H1 (cell line): ENCODE measurements around the gene ZMYM2. TPM values are rescaled to one million over a fixed set of nuclear protein-coding genes. Genes with fewer than 3 reads are reported as not detected.

Experiments used
- CTCF ChIA-PET: fragments of 300-600 bp; sonication (Branson Sonifier 250); formaldehyde crosslinking; loops from one replicate; lab custom pipeline; 2021; ENCODE audit not compliant: partially characterized antibody; lab: Charles Lee
- POLR2A ChIA-PET: fragments of 300-600 bp; sonication (Branson Sonifier 250); formaldehyde crosslinking; loops from one replicate; lab custom pipeline; 2021; ENCODE audit warnings: inconsistent platforms; ENCODE audit not compliant: partially characterized antibody; lab: Charles Lee
- DNase-seq, 2 experiments: peaks; one replicate each; pipeline versions ENCODE4 v3.0.0 to v3.0.0-alpha.2; 2010 to 2022; ENCODE audit warnings: low spot score in 2 of 2, low read depth in 1 of 2, mixed read lengths in 1 of 2
- FAIRE-seq: peaks from 2 replicates; lab custom pipeline; 2011; peaks lifted over from hg19 to GRCh38; lab: Jason Lieb, UNC
- H2AFZ ChIP-seq: 2 replicates; pipeline ENCODE4 v1.8.1; 2012; ENCODE audit warnings: low read length, inconsistent platforms
- H2AK5ac ChIP-seq: 2 replicates; pipeline ENCODE4 v1.6.1; 2013; ENCODE audit warnings: low read depth, low read length
- H2BK120ac ChIP-seq: replicated peaks from 2 replicates; pipeline ENCODE3; 2013; ENCODE audit warnings: low read depth, low read length, inconsistent platforms
- H2BK12ac ChIP-seq: 2 replicates; pipeline ENCODE4 v1.6.1; 2013; ENCODE audit warnings: low read depth, low read length
- H2BK15ac ChIP-seq: 2 replicates; pipeline ENCODE4 v1.6.1; 2013; ENCODE audit warnings: low read length
- H2BK20ac ChIP-seq: 2 replicates; pipeline ENCODE4 v1.6.1; 2013; ENCODE audit warnings: low read length
- H2BK5ac ChIP-seq: 2 replicates; pipeline ENCODE4 v1.6.1; 2013; ENCODE audit warnings: low read depth, low read length
- H3K14ac ChIP-seq: 2 replicates; pipeline ENCODE4 v1.6.1; 2013; ENCODE audit warnings: inconsistent platforms; ENCODE audit not compliant: insufficient read length
- H3K18ac ChIP-seq: 2 replicates; pipeline ENCODE4 v1.6.1; 2013; ENCODE audit warnings: low read length; ENCODE audit errors: extremely low read depth
- H3K23ac ChIP-seq: 2 replicates; pipeline ENCODE4 v1.6.1; 2013; ENCODE audit warnings: inconsistent platforms; ENCODE audit not compliant: insufficient read length
- H3K23me2 ChIP-seq: 2 replicates; pipeline ENCODE4 v1.6.1; 2013; ENCODE audit warnings: low read depth, low read length
- H3K27ac ChIP-seq: 2 replicates; pipeline ENCODE4 v1.6.1; 2011; ENCODE audit warnings: low read depth, low read length, inconsistent platforms
- H3K27me3 ChIP-seq, 4 experiments: replicated peaks in 1 of 4; 1 replicate in 1 of 4; 2 replicates in 3 of 4; pipeline versions ENCODE4 v1.6.1 to v1.8.1; 2011 to 2013; ENCODE audit warnings: low read length in 3 of 4, mild to moderate bottlenecking in 3 of 4, inconsistent platforms in 2 of 4, mixed read lengths in 2 of 4, moderate library complexity in 1 of 4; ENCODE audit not compliant: control insufficient read depth in 3 of 4, insufficient read depth in 3 of 4; ENCODE audit errors: extremely low read depth in 1 of 4
- H3K36me3 ChIP-seq, 4 experiments: 2 replicates each; pipeline versions ENCODE4 v1.6.1 to v1.8.1; 2011 to 2013; ENCODE audit warnings: mild to moderate bottlenecking in 4 of 4, low read length in 3 of 4, moderate library complexity in 2 of 4, control low read depth in 1 of 4, inconsistent platforms in 1 of 4; ENCODE audit not compliant: insufficient read depth in 4 of 4, control insufficient read depth in 2 of 4
- H3K4ac ChIP-seq: replicated peaks from 2 replicates; pipeline ENCODE3; 2013; ENCODE audit warnings: low read length, low read depth, mixed read lengths, inconsistent platforms; ENCODE audit not compliant: insufficient read length
- H3K4me1 ChIP-seq, 4 experiments: replicated peaks in 1 of 4; 1 replicate in 1 of 4; 2 replicates in 3 of 4; pipeline versions ENCODE4 v1.6.1 to v1.8.1; 2011 to 2013; ENCODE audit warnings: low read length in 3 of 4, inconsistent platforms in 2 of 4, mixed read lengths in 1 of 4; ENCODE audit not compliant: insufficient read depth in 4 of 4, control insufficient read depth in 3 of 4
- H3K4me2 ChIP-seq, 2 experiments: 2 replicates each; pipeline versions ENCODE4 v1.6.1 to v1.8.1; 2011 to 2013; ENCODE audit warnings: low read depth in 2 of 2, low read length in 2 of 2, control low read depth in 1 of 2, inconsistent platforms in 1 of 2, mild to moderate bottlenecking in 1 of 2; ENCODE audit not compliant: insufficient read depth in 1 of 2
- H3K4me3 ChIP-seq, 4 experiments: fragments of 200-600, 300-600 bp in 1 of 4; sonication (generic), shearing (Covaris generic), sonication (Bioruptor Twin) in 1 of 4; 2 replicates each; pipeline versions ENCODE4 v1.5.1 to v1.8.1; 2011 to 2016; ENCODE audit warnings: low read length in 4 of 4, low read depth in 3 of 4, control low read depth in 2 of 4, inconsistent platforms in 2 of 4, mild to moderate bottlenecking in 2 of 4, mixed read lengths in 1 of 4, moderate library complexity in 1 of 4; ENCODE audit not compliant: insufficient read depth in 2 of 4; ENCODE audit errors: extremely low read depth in 1 of 4
- H3K56ac ChIP-seq: replicated peaks from 2 replicates; pipeline ENCODE3; 2013; ENCODE audit warnings: low read depth, mild to moderate bottlenecking, mixed read lengths, low read length, inconsistent platforms; ENCODE audit not compliant: insufficient read length
- H3K79me1 ChIP-seq: 2 replicates; pipeline ENCODE4 v1.6.1; 2013; ENCODE audit warnings: low read depth, low read length, control low read depth
- H3K79me2 ChIP-seq, 2 experiments: 2 replicates each; pipeline versions ENCODE4 v1.6.1 to v1.8.1; 2012 to 2013; ENCODE audit warnings: low read length in 2 of 2, mild to moderate bottlenecking in 2 of 2, inconsistent platforms in 1 of 2; ENCODE audit not compliant: insufficient read depth in 2 of 2, control insufficient read depth in 1 of 2
- H3K9ac ChIP-seq, 4 experiments: replicated peaks in 1 of 4; 1 replicate in 1 of 4; 2 replicates in 3 of 4; pipeline versions ENCODE4 v1.6.1 to v1.8.1; 2011 to 2013; ENCODE audit warnings: low read depth in 3 of 4, low read length in 3 of 4, control low read depth in 2 of 4, mild to moderate bottlenecking in 2 of 4, moderate library complexity in 2 of 4, inconsistent platforms in 1 of 4; ENCODE audit errors: extremely low read depth in 1 of 4
- H3K9me3 ChIP-seq, 2 experiments: 2 replicates each; pipeline versions ENCODE4 v1.6.1 to v1.8.1; 2012 to 2013; ENCODE audit warnings: mild to moderate bottlenecking in 2 of 2, moderate library complexity in 2 of 2, control low read depth in 1 of 2, inconsistent platforms in 1 of 2, low read depth in 1 of 2, low read length in 1 of 2, mixed read lengths in 1 of 2; ENCODE audit not compliant: insufficient read depth in 2 of 2
- H4K20me1 ChIP-seq, 2 experiments: replicated peaks in 1 of 2; 2 replicates each; pipeline versions ENCODE3 to v1.8.1; 2011 to 2013; ENCODE audit warnings: inconsistent platforms in 2 of 2, low read length in 2 of 2, mild to moderate bottlenecking in 1 of 2; ENCODE audit not compliant: insufficient read depth in 2 of 2, control insufficient read depth in 1 of 2
- H4K5ac ChIP-seq: 2 replicates; pipeline ENCODE4 v1.6.1; 2013; ENCODE audit warnings: low read length, low read depth, mixed read lengths, inconsistent platforms; ENCODE audit not compliant: insufficient read length
- H4K8ac ChIP-seq: 2 replicates; pipeline ENCODE4 v1.8.0; 2013; ENCODE audit warnings: mild to moderate bottlenecking, moderate library complexity, low read length, inconsistent platforms; ENCODE audit not compliant: insufficient read depth; ENCODE audit errors: extremely low read depth
- H4K91ac ChIP-seq: replicated peaks from 2 replicates; pipeline ENCODE3; 2013; ENCODE audit warnings: low read length, mixed read lengths, inconsistent platforms; ENCODE audit not compliant: insufficient read length
- ATF2 ChIP-seq: IDR thresholded peaks from 2 replicates; pipeline ENCODE4 v1.6.1; 2012; ENCODE audit warnings: low read length, inconsistent platforms
- HDAC2 ChIP-seq, 2 experiments: fragments of 300-600 bp in 1 of 2; sonication (generic) in 1 of 2; IDR thresholded peaks; 2 replicates each; pipeline ENCODE4 v1.6.1; 2011 to 2012; ENCODE audit warnings: low read depth in 2 of 2, low read length in 2 of 2, mild to moderate bottlenecking in 2 of 2, moderate library complexity in 2 of 2, borderline replicate concordance in 1 of 2, inconsistent platforms in 1 of 2
- KDM1A ChIP-seq: fragments of 200-600, 300-600 bp; sonication (generic); IDR thresholded peaks from 2 replicates; pipeline ENCODE4 v1.7.1; 2016; ENCODE audit warnings: mild to moderate bottlenecking, low read length, borderline replicate concordance
- KDM5A ChIP-seq: fragments of 200-600 bp; IDR thresholded peaks from 2 replicates; pipeline ENCODE4 v1.7.1; 2012; ENCODE audit warnings: mild to moderate bottlenecking, low read length, inconsistent platforms, mixed read lengths
- PHF8 ChIP-seq: fragments of 200-600 bp; sonication (generic); conservative IDR thresholded peaks from 2 replicates; pipeline ENCODE4 v1.7.1; 2012; ENCODE audit warnings: low read depth, mild to moderate bottlenecking, inconsistent platforms, low read length, moderate library complexity
- RNF2 ChIP-seq: fragments of 200-900, 300-1000 bp; sonication (generic); IDR thresholded peaks from 2 replicates; pipeline ENCODE4 v1.7.1; 2016; ENCODE audit warnings: borderline replicate concordance, low read depth, mild to moderate bottlenecking, antibody characterized with exemption, low read length; ENCODE audit not compliant: poor library complexity, severe bottlenecking; ENCODE audit errors: missing control alignments
- WGBS, 2 experiments: shearing (Covaris generic) in 1 of 2; methylation state at CpG; one replicate each; pipeline versions ENCODE4 v1.1.6 to v1.1.7; 2013 to 2015; ENCODE audit warnings: low lambda C conversion rate in 2 of 2, mixed read lengths in 2 of 2, inconsistent platforms in 1 of 2, low coverage in 1 of 2, missing lambda C conversion rate in 1 of 2; ENCODE audit not compliant: insufficient replicate concordance in 2 of 2, insufficient coverage in 1 of 2, insufficient read length in 1 of 2; ENCODE audit errors: extremely low coverage in 1 of 2, missing lambda C conversion rate in 1 of 2; 5-methylcytosine and 5-hydroxymethylcytosine counted together
- polyA plus RNA-seq, 7 experiments: library from polyadenylated mRNA; depleted of rRNA in 3 of 7; stranded (reverse) in 5 of 7; unstranded in 2 of 7; fragments of >200 nt in 5 of 7; fragments of 200-250 nt in 2 of 7; gene quantifications; 1 replicate in 5 of 7; 2 replicates in 1 of 7; 4 replicates in 1 of 7; pipeline versions ENCODE4 v1.2.1 to v1.2.3, GENCODE V29; 2011 to 2013; ENCODE audit warnings: missing spikeins in 2 of 7, mixed read lengths in 2 of 7
- total RNA-seq: library from RNA; stranded (reverse); fragmentation: NEBNext Ultra II Directional; extraction: Animal tissue kit (Norgen Biotek cat#: 25700); gene quantifications from 2 replicates; pipeline ENCODE4 v1.2.1, GENCODE V29; 2021

The ZMYM2 gene
- total and polyA plus RNA-seq, 2 of the 8 experiments (the other 6 are each of a cell fraction or from before 2014, with no cell fraction given) = 41.2 to 159 TPM

- Histone ChIP-seq H3K27me3 (no peaks in the 10 kb centered on the region), H3K79me1 (peaks cover 3% of the 10 kb centered on the region), H3K4me2 (no peak overlapping the region), H2AFZ (no peak overlapping the region), H3K18ac (no peak overlapping the region), H2BK12ac (no peak overlapping the region), H3K56ac (no peak overlapping the region), H3K9me3 (no peaks in the 10 kb centered on the region), H3K14ac (no peak overlapping the region), H3K4me3 (no peak overlapping the region), H3K9ac (no peak overlapping the region), H3K4me1 (no peaks in the 10 kb centered on the region), H2BK20ac (no peak overlapping the region), H4K91ac (no peak overlapping the region), H2BK120ac (no peak overlapping the region), H3K27ac (no peak overlapping the region), H3K4ac (no peak overlapping the region), H2BK15ac (no peak overlapping the region), H2AK5ac (no peak overlapping the region), H2BK5ac (no peak overlapping the region), H3K23me2 (no peaks in the 10 kb centered on the region), H3K23ac (no peak overlapping the region), H4K20me1 (peaks cover 4 to 11% of the 10 kb centered on the region in 2 experiments), H4K5ac (no peak overlapping the region), H4K8ac (no peak overlapping the region), H3K79me2 (peaks cover 3 to 85% of the 10 kb centered on the region in 2 experiments), H3K36me3 (peaks cover 6 to 51% (median 32%) of the 10 kb centered on the region in 4 experiments; a peak in 7 of 8 replicates)
- 86% methylated on average over 5 of the region's 5 CpGs; no CpG with 5 or more reads in 1 of the 2 experiments for WGBS, 2 experiments
- no peak for FAIRE-seq
- DNase-seq = no peak
- CTCF ChIA-PET = interaction anchor here (1.3 kb wide), 1 partner anchor 15 kb away, joined by 5 read pairs; no protein-coding TSS in a partner anchor
- POLR2A ChIA-PET = interaction anchor here (2.6 kb wide), 1 partner anchor 12 kb away, joined by 6 read pairs; no protein-coding TSS in a partner anchor
- TF ChIP-seq KDM1A (no peak), PHF8 (no peak), ATF2 (no peak), KDM5A (no peak), RNF2 (no peak), HDAC2 (IDR thresholded peaks at IDR 0.05; ENCODE audit: borderline replicate concordance in 1 of 2, low read depth in 2 of 2, low read length in 2 of 2) (no peak)
Observed at GRCh38 chr13:20000062-20000552, 41.6 kb downstream of the ZMYM2 start.
